IPS-18c (cell line): ENCODE measurements around the gene PRICKLE2.

Source experiments
- H3K4me3 ChIP-seq: 2 replicates; pipeline ENCODE4 v1.7.0; 2013; ENCODE audit warnings: low read depth, mild to moderate bottlenecking, low read length, moderate library complexity; ENCODE audit not compliant: insufficient read depth
- H3K9me3 ChIP-seq: one replicate; pipeline ENCODE4 v1.6.1; 2013; ENCODE audit warnings: mild to moderate bottlenecking, low read length, moderate library complexity; ENCODE audit not compliant: control insufficient read depth, insufficient read depth

The PRICKLE2 gene

GRCh38 chr3:64061628-64062027 is 163.6 kb downstream of the PRICKLE2 start:
- H3K9me3 ChIP-seq, result no peaks in the 10 kb centered on the region
- no peak overlapping the region for H3K4me3 ChIP-seq

- H3K4me3 ChIP-seq, result no peak overlapping the region
- H3K9me3 ChIP-seq, result no peaks in the 10 kb centered on the region
These were observed 165.6 kb downstream of the PRICKLE2 start for GRCh38 chr3:64059484-64060175.

DNA sequence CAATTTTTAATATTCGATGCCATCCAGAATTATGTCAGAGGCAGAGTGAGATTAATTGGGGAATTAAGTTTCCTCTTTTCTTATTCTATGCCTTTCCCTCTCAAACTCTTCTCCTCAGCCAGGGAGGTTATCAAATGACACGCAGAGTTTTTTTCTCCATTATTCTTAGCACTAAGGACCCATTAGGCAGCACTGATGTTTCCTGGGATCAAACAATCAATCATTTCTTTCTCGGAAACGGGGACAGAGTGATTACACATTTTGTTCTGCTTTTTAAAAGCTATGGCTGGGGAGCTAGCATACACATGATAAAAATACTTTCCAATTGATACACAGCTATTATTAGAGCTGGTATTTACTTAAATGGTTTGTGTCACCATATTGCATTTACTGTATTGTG is 166.7 kb downstream of the PRICKLE2 start:
- Histone ChIP-seq H3K4me3 (no peak overlapping the region), H3K9me3 (no peaks in the 10 kb centered on the region)

- no peaks in the 10 kb centered on the region for H3K9me3 ChIP-seq
- no peak overlapping the region for H3K4me3 ChIP-seq
These were observed 168.0 kb downstream of the PRICKLE2 start for GRCh38 chr3:64057231-64057630.

DNA sequence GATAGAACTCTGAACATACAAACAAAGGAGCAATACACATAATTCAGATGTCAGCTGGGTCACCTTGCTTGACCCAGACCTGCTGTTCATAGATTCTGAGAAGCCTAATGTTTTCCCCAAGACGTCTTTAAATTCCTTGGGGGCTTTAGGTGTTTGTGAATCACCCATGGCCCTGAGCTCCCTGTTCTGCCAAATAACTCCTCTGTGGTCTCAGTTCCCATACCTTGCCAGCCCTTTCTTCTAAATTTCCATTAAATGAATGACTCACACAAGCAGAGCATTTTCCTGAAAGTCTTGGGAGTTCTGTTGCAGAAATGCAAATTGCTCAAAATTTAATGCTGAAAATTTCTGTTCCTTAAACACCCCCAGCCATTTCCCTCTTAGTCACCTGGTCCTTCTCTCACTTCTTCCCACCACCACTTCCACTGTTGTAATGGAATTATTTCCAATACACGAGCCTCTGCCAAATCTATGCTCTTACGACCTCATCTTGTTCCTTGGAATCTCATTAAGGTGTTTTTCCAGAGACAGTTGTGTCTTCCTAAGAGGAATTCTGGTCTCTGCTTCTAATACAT is 168.6 kb downstream of the PRICKLE2 start:
- Histone ChIP-seq H3K9me3 (no peaks in the 10 kb centered on the region), H3K4me3 (no peak overlapping the region)

DNA sequence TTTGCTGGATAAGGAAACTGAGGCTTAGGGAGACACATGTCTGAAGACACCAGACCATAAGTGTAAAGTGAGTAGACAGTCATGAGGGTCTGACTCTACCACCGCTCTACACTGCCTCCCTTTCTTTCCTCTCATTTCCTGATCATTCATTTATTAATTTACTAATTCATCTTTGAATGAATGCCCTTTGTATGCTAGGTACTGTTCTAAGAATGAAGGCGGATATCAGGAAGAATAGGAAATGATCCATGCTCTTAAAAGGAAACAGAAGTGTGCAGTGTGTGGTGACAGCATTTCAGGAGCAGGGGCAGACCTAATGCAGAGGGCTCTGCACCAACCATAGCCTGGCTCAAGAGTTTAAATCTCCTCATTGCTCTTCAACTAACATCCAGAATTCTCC is 170.2 kb downstream of the PRICKLE2 start:
- no peaks in the 10 kb centered on the region for H3K9me3 ChIP-seq
- H3K4me3 ChIP-seq, result no peak overlapping the region

DNA sequence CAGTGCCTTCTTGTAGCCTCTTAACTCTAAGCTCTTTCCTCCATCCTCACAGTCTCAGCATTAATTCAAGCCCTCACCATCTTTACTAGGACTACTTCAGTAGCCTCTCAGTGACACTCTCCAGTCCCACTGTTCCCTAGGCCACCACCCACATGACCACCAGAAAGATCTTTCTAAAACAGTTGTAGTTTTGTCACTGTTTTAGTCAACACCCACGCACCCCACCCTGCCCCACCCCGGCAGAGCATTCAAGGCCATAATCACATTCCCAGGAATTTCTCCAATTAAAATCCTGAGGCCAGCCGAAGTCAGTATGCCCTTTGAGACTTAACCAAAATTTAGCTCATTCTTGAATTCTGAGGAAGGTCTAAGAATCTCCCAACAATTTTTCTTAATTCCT is 170.8 kb downstream of the PRICKLE2 start:
- no peaks in the 10 kb centered on the region for H3K9me3 ChIP-seq
- no peak overlapping the region for H3K4me3 ChIP-seq

- no peak overlapping the region for H3K4me3 ChIP-seq
- no peaks in the 10 kb centered on the region for H3K9me3 ChIP-seq
These were observed 171.7 kb downstream of the PRICKLE2 start for GRCh38 chr3:64053581-64053980.

- H3K4me3 ChIP-seq, result no peak overlapping the region
- no peaks in the 10 kb centered on the region for H3K9me3 ChIP-seq
These were observed 172.1 kb downstream of the PRICKLE2 start for GRCh38 chr3:64053117-64053516.

GRCh38 chr3:64049832-64050231 is 175.4 kb downstream of the PRICKLE2 start:
- Histone ChIP-seq H3K4me3 (no peak overlapping the region), H3K9me3 (no peaks in the 10 kb centered on the region)

DNA sequence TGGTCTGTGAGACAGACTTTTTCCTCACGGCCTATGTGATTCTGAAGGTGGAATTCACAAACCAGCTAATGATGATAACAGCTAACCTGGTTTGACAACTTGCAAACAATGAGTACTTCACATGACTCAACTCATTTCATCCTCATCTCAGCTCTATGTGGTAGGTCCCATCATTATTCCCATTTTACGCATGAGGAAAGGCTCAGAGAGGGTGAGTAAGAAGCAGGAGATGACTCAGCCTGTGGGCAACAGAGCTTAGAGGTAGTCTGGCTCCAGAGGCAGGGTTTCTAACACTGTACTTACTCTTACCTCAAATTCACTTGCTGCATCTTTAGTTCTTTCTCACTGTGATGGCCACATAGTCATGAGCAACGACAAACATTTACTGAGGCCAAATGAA is 176.1 kb downstream of the PRICKLE2 start:
- H3K4me3 ChIP-seq, result no peak overlapping the region

GRCh38 chr3:64048631-64049061 is 176.6 kb downstream of the PRICKLE2 start:
- Histone ChIP-seq H3K4me3 (no peak overlapping the region), H3K9me3 (no peaks in the 10 kb centered on the region)

More for the DNA sequence above, 176.1 kb downstream of the PRICKLE2 start:
- no peaks in the 10 kb centered on the region for H3K9me3 ChIP-seq

GRCh38 chr3:64047787-64048186 is 177.5 kb downstream of the PRICKLE2 start:
- Histone ChIP-seq H3K9me3 (no peaks in the 10 kb centered on the region), H3K4me3 (no peak overlapping the region)

DNA sequence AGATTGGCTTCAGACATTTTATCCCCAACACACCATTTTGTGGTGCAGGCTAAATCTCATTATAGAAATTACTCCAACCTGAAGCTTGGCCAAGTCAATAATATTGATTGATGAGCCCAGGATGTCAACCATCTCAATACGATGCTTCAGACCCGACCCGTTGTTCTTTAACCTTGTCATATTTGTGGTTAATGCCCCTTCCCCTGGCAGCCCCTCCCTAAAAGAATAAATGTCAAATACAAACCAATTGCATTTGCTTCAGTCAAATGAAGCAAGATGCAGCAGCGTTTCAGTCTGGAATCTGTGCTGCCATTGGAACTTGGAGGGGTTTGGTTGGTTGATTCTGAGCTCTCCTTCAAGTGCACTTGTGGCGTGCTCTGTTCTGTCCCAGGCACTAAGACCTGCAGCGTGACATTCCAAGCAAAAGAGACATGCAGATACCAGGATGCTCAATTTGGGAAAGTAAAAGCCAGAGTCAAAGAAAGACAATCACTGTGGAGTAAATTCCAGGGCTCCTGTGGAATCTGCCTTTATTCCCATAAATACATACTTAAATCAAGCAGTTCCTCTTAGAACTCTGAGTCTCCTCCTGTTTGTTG is 178.2 kb downstream of the PRICKLE2 start:
- H3K9me3 ChIP-seq, result no peaks in the 10 kb centered on the region
- no peak overlapping the region for H3K4me3 ChIP-seq

GRCh38 chr3:64046592-64046991 is 178.7 kb downstream of the PRICKLE2 start:
- Histone ChIP-seq H3K4me3 (no peak overlapping the region), H3K9me3 (no peaks in the 10 kb centered on the region)

DNA sequence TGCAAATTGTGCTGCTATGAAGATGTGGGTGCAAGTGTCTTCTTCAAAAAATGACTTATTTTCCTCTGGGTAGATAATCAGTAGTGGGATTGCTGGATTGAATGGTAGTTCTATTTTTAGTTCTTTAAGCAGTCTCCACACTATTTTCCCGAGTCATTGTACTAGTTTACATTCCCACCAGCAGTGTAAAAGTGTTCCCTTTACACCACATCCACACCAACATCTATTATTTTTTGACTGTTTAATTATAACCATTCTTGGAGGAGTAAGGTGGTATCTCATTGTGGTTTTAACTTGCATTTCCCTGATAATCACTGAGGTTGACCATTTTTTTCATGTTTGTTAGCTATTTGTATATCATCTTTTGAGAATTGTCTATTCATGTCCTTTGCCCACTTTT is 182.3 kb downstream of the PRICKLE2 start:
- no peak overlapping the region for H3K4me3 ChIP-seq

More for the DNA sequence above, 182.3 kb downstream of the PRICKLE2 start:
- H3K9me3 ChIP-seq, result no peaks in the 10 kb centered on the region
